Stimulated activated CD4-positive, alpha-beta T cell treated with anti-CD3 and anti-CD28 coated beads, Interleukin-1b, Interleukin-23, amount 100 ng/mL, for 1 hour (primary cell): ENCODE measurements around the gene FOXD4L5.
"Not testable (repeated sequence)": the region's sequence is repeated elsewhere in the genome, so short reads cannot be mapped to it uniquely, and the experiment has no call there.

Experiments
- DNase-seq, 2 donors: peaks; one replicate each; pipeline ENCODE4 v3.0.0-alpha.2; 2020; ENCODE audit warnings: low read depth in 2 of 2

The FOXD4L5 gene

GRCh38 chr9:65285109-65285508 is at the start of gene FOXD4L5:
Gene FOXD4L5, minus strand, starts transcription at chr9:65285209. Its CDS starts 832 bp downstream, at chr9:65284377.
- not testable (repeated sequence) for DNase-seq

- not testable (repeated sequence) for DNase-seq
Measured at GRCh38 chr9:65283943-65284342, 1.1 kb downstream of the FOXD4L5 start.

GRCh38 chr9:65282976-65283375 is 2.0 kb downstream of the FOXD4L5 start:
- DNase-seq = not testable (repeated sequence)
